NCI-H510A (cell line): ENCODE data around the gene DGKE.

Source experiments
- DNase-seq: peaks from one replicate; lab custom pipeline; 2025; lab: John Stamatoyannopoulos, UW

Gene DGKE

GRCh38 chr17:56833809-56834379 lies at the start of gene DGKE, which contains the start of gene C17orf67:
TSS of gene DGKE (plus strand) at chr17:56834151. CDS start at chr17:56834796, 645 bp downstream.
TSS of gene C17orf67 (minus strand) at chr17:56833920. CDS start at chr17:56815810, 18,110 bp downstream.
- peak; percentile 86 for DNase-seq

DNA sequence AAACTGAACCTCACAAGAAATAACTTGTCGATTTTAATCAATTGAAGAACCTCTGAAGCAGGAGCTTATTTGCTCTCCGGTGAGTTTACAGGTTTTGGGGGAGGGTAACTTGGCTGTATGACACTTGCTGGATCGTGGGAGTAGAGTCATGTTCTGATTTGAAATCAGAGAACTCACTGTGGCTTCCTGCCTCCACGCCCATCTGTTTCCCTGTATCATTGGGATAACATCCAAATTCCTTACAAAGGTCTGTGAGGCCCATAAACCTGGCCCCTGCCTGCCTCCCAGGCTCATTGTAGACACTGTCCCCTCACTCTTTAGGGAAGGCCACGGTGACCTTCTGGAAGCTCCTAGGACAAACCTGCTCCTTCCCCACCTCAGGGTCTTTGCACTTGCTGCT lies 48.5 kb upstream of the DGKE start:
- no peak for DNase-seq

DNA sequence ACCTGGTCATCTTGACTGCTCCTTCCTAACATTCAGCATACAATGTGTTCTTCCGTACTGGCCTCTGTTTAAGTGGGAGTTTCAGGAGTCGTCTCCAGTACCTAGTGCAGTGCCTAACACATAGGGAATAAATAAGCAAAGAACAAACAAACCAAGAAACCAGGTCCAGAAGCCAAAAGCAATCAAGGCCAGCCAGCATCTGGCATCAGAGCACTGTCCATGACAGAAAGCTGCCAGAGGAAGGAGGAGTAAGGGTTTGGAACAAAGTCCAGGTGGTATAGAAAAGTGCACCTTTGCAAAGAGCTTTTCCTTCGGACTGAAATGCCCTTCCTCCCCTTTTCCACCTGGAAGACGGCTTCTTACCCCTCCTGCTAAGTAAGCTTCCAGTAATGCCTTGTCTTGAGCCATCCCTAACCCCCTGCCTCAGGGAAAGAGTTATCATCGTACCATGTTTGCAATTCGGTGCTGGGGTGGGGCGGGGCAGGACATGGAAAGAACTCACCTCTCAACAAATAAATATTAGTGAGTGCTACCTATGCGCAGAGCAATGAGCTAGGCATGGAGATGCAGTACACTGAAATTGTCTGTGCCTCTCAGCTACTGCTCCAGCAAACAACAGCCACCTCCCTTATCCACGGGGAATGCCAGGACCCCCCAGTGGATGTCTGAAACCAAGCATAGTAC lies 47.8 kb upstream of the DGKE start:
- DNase-seq: no peak

DNA sequence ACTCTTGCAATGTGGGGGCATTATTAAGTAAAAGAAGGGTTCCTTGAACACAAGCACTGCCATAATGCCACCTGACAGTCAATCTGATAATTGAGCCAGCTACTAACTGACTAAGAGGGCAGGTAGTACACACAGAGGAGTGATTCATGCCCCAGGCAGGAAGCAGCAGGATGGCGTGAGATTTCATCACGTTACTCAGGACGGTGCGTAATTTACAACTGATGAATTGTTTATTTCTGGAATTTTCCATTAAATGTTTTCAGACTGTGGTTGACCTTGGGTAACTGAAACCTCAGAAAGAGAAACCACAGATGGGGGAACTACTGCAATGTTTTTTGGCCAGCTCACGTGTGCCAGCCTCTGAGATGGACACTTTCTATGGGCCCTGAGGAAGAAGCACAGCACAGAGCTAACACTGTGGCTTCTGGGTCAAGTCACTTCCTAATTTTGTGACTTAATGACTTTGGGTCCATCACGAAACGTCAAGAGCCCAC lies 46.9 kb upstream of the DGKE start:
- no peak for DNase-seq

DNA sequence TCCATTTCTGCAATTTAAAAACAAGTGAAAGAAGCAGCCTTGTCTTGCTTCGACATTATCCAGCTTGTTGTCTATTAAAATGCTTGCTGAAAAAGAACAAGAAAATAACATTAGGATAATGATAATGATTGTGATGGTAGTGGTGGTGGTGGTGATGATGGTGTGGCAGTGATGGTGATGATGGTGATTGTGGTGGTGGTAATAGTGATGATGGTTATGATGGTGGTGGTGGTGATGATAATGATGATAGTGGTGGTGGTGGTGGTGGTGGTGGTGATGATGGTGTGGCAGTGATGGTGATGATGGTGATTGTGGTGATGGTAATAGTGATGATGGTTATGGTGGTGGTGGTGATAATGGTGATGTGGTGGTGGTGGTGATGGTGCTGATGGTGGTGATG lies 41.7 kb upstream of the DGKE start:
- DNase-seq: no peak

DNA sequence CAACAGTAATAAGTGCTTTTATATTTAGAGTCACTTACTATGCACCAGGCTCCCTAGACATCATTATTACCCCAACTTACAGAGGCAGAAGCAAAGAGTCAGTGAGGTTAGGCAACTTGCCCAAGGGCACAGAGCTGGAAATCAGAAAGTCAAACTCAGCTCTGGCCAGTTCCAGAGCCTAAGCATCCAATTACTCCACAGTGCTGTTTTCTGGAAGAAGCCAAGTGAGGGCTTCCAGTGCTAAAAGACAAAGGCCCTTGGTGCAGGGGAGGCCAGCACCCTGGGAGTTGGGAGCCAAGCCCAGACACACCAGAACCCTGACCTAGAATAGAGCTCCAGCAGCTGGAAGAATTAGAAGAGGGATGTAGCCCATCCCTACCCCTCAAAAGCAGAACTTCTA lies 40.4 kb upstream of the DGKE start:
- DNase-seq: no peak

- DNase-seq: no peak
Measured at GRCh38 chr17:56793957-56794356, 40.0 kb upstream of the DGKE start.

- no peak for DNase-seq
Measured at GRCh38 chr17:56795221-56795865, 38.6 kb upstream of the DGKE start.

DNA sequence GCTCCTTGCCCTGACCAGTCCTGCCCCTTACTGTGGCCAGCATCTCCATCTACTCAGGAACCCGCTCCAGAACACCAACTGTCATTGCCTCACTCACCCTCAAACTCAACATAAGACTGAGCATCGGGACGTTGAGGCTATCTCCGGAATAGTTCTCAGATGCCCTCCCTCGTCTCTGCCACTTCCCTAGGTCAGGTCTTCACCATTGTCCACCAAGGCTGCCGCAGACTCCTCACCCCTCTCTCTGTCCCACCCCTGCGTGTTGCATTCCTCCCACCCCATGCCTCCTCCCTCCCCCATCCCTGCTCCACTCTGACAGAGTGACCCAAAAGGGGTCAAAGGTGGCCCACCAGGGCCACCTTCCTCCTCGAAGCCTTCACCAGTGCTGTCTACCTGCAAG lies 37.4 kb upstream of the DGKE start:
- no peak for DNase-seq

DNA sequence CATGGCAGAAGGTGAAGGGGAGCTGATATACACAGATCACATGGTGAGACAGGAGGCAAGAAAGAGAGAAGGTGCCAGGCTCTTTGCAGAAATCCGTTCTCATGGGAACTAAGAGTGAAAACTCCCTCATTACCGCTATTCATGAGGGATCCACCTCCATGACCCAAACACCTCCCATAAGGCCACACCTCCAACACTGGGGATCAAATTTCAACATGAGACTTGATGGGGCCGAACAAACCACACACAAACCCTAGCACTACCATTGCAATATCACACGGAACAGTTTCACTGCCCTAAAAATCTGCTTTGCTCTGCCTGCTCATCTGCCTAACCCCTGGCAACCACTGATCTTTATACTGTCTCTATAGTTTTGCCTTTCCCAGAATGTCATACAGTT lies 35.0 kb upstream of the DGKE start:
- no peak for DNase-seq

- no peak for DNase-seq
Measured at GRCh38 chr17:56801459-56802178, 32.3 kb upstream of the DGKE start.

DNA sequence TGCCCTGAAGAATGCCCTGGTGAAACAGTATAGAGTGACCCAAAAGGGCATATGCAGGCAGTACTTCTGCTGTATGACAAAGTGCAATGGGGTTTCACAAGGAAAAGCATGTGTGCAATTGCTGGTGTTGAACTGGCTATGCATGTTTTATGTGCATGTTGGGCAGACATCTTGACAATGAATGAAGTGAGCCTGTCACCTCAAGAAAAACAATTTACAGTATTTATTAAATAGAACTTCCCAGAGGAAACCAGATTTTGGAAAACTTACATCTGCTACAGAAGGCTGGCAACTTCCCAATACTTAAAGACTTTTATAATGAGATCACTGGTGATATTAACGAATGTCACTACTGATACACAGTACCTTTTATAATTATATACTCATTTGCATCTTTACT lies 30.9 kb upstream of the DGKE start:
- no peak for DNase-seq

DNA sequence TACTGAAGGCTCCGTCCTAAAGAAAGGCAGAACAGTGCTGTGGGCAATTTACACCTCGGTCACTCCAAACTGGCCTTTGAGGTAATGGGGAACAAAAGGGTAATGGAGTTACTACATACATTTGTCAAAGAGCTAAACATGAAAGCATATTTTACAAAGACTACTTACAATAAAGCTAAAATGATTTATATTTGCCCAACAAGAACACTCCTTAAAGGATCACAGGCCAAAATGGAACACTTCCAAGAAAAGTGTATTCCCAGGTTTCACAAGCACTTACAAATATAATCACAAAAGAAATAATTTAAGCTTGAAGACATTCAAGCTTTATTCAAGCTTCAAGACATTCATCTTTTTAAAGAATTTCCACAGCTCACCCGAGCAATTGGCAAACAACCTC lies 29.5 kb upstream of the DGKE start:
- no peak for DNase-seq

DNA sequence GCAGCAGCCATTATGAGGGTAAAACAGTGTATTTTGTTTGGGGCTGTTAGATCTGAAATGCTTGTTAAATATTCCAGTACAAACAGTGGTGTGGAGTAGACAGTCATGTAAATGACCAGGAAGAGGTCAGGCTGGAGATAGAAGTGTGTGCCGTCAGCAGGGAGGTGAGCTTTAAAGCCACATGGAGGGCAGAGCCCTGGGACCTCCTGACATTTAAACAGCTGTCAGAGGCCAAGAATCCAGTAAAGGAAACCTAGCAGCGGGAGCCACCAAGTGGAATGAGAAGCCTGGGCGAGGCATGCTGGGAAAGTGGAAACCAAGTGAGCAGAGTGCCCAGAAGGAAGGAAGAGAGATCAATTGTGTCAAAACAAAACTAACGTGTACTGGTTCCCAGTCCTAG lies 27.0 kb upstream of the DGKE start:
- no peak for DNase-seq

- no peak for DNase-seq
Measured at GRCh38 chr17:56807723-56808122, 26.2 kb upstream of the DGKE start.

DNA sequence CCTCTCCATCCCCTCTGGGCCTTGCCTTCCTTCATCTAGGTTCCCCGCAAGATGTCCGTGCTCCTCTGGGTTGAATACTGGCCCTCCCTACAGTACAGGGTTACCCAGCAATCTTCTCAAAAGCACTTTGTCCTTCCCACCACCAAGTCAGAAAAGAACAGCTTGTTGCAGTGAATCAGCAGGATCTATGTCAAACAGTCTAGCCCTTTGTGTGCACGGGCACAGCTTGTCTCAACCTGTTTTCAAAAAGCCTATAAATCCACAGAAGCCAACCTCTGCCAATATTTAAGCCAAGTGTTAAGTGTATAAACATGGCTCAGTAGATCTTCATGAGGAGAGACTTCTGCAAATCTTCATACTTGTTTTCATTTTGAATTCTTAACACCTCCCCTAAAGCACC lies 25.4 kb upstream of the DGKE start:
- no peak for DNase-seq

GRCh38 chr17:56809106-56809819 lies 24.7 kb upstream of the DGKE start:
- DNase-seq: no peak

GRCh38 chr17:56809820-56810179 lies 24.2 kb upstream of the DGKE start:
- no peak for DNase-seq

DNA sequence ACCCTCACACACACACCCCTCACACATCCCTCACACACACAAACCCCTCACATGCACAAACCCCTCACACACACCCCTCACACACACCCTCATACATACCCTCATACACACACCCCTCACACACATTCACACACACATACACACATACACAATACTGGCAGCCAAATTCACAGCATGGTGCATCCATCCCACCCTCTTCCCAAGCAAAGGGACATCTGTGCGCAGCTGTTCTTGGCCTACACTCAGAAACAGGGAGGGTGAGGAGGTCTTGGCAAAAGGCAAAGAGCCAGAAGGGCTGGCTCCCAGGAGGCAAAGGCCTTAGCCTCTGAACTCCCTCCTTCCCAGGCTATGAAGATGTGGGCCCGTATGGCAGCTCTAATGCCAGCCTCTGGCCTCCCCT lies 23.6 kb upstream of the DGKE start:
- DNase-seq: no peak

DNA sequence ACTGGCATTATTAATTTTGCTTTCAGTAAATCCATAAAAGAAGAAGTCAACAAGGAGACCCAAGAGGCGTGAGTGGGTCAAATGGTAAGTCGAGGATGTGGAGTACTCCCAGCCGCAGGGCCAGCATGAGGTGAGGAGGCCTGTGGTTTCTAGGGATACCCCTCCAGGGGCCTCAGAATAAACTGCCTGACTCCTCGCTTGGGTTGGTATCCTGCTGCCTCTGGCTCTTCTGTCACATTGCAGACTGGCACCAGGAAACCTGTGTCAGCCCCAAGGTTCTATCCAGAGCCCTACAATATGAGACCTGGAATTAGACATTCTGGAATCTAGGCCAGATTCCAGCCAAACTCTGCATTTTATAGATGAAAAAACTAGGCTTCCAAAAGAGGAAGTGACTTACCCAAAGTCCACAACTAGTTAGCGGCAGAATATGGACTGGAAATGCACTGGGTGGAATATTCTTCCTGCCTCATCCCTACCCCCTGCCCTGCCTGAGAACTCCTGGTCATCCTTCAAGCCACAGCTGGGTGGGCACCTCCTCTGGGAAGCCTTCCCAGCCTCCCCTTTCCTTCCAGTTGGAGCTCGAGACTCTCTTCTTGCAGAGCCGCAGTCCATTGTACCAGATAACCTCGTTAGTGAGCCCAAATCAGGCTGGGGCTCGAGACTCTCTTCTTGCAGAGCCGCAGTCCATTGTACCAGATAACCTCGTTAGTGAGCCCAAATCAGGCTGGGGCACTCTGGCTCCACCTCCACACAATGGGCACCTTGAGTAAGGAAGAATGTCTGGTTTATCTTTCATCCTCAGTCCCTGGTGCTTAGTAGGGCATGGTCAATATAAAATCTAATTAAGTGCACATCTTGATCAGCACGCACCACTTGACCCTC lies 22.8 kb upstream of the DGKE start:
- DNase-seq: no peak

- no peak for DNase-seq
Measured at GRCh38 chr17:56812901-56813388, 21.0 kb upstream of the DGKE start.
